Urinary bladder (tissue), 4 donors: ENCODE measurements around the gene SOAT2. TPM values are rescaled to one million over a fixed set of nuclear protein-coding genes. Genes with fewer than 3 reads are reported as not detected.

Experiments used
- DNase-seq: peaks from one replicate; pipeline ENCODE4 v3.0.0-alpha.2; 2015; ENCODE audit errors: extremely low spot score
- H3K27ac ChIP-seq: one replicate; pipeline ENCODE4 v1.5.1; 2013; ENCODE audit warnings: low read depth, mild to moderate bottlenecking, moderate library complexity
- H3K36me3 ChIP-seq: one replicate; pipeline ENCODE4 v1.6.1; 2013; ENCODE audit warnings: mild to moderate bottlenecking, moderate library complexity; ENCODE audit not compliant: insufficient read depth
- H3K4me1 ChIP-seq: one replicate; pipeline ENCODE4 v1.6.1; 2013; ENCODE audit warnings: mild to moderate bottlenecking, moderate library complexity; ENCODE audit not compliant: insufficient read depth
- H3K4me3 ChIP-seq: one replicate; pipeline ENCODE4 v1.5.1; 2013; ENCODE audit warnings: low read depth, low read length
- WGBS: extraction: QIAGEN DNeasy Blood & Tissue Kit; methylation state at CpG from one replicate; pipeline ENCODE4 v1.1.7; 2013; 5-methylcytosine and 5-hydroxymethylcytosine counted together
- polyA plus RNA-seq: library from polyadenylated mRNA; stranded (reverse); fragments of 200-250 nt; gene quantifications from one replicate; pipeline ENCODE4 v1.2.3, GENCODE V29; 2013
- total RNA-seq: library from RNA; depleted of rRNA; stranded (reverse); fragments of >200 nt; gene quantifications from one replicate; pipeline ENCODE4 v1.2.3, GENCODE V29; 2014
- donor health status: healthy with polysubstance abuse.
- donor health status: healthy.

SOAT2 gene
- total and polyA plus RNA-seq, 2 donors: 0.30 TPM; not detected in 1

DNA sequence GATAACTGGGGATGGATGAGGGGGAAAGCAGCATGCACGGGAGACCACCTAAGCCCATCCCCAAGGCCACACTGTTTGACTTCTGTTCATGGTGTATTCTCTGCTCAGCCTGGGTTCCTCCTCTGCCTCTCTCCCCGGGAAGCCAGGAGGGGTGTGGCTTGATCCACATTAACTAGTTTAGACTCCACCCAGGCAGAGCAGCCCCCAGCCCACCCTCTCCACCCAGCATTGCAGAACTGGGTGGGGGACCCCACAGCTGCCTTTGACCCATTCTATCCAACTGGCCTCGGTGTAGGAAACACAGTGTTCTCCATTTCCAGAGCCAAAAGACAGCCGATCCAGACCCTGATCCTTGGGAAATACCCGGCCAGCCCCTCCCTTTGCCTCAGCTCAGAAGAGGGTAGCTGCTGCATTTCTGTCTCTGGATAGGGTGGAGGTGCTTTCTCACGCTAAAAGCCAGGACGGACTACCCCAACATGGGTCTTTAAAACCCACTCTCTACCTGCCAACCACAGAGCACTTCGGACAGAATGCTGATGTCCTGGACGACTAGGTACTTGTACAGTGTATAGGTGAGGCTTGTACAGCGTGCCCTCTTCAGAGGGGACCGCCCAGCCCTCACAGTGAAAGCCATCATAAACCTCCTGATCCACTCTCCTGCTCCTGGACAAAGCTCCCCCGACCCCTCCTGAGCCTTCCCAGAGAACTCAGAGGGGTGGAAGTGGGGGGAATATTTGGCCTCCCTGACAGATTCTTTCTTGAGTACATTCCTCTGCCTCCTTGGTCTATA, 33.5 kb upstream of the SOAT2 start:
- Histone ChIP-seq H3K4me3 (no peak overlapping the region), H3K4me1 (peaks cover 2% of the 10 kb centered on the region), H3K36me3 (no peaks in the 10 kb centered on the region), H3K27ac (no peak overlapping the region)
- DNase-seq: no peak
- 60% methylated on average over 12 of the region's 12 CpGs for WGBS

DNA sequence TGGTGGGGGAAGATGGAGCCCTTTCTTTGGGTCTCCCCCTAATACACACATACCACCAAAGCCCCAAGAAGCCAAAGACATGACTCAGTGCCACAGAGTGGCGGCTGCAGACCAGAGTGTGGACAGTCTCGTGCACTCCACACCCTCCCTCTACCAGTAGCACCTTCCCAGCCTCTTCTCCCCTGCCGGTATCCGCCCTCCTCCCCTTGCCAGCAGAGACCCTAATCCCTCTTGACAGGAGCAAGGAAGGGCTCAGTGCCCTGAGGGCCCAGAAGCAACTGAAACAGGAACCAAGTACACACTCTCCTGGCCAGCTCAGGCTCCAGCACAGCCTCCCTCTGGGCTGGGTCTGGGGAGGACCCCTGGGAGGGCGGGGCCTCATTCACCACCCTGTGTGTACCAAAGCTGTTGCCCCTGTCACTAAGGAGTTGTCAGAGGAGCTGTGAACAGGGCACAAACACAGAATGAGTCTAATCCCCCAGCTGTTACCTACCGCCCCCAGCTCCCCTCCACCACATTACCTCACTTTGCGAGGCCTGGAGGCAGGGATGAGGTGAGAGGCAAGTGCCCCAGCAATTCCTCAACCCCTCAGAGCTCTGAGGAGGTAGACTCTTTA, 32.3 kb upstream of the SOAT2 start:
- Histone ChIP-seq H3K4me1 (peaks cover 2% of the 10 kb centered on the region), H3K4me3 (no peak overlapping the region), H3K36me3 (peaks cover 2% of the 10 kb centered on the region), H3K27ac (peak overlapping the region; percentile 48)
- WGBS: 76% methylated on average over 7 of the region's 7 CpGs
- DNase-seq: no peak

DNA sequence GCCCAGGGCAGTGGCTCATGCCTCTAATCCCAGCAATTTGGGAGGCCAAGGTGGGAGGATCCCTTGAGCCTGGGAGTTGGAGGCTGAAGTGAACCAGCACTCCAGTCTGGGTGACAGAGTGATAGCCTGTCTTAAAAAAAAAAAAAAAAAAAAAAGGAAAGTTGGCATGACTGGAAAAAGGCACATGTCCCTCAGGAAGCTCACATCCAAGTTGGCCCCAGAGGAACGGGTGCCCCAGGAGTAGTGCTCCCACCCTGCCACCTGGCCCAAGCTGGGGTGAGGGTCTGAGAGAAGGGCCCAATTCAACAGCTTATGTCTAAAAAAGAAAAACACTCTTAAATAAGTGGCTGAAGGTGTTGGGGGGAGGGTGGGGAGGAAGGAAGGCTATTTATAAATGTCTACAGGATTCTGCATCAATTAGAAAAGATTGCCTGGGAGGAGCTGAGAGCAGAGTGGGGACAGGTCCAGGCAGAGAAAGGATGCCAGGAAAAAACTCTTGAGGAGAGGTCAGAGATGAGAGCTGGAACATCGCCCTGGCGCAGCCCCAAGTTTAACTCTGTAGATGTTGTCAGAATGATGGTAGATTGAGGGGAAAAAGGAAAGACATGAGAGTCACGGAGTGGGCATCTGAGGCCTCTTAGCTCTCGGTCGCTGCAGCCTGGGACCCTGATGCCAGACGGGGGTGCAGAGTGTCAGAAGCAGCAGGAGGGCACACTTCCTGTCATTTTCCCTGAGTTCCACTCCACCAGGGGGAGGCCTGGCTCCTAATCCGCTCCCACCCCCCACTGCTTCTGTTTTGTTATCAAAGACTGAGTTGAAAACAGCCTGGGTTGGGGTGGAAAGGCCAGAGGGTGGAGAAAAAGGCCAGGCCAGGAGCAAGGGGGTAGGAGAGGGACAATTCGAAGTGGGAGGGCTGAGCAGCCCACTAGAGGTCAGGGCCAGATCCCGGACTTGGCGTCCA, 31.4 kb upstream of the SOAT2 start:
- DNase-seq: no peak
- WGBS: 31% methylated on average over 11 of the region's 11 CpGs
- H3K4me3 ChIP-seq: no peak overlapping the region
- H3K4me1 ChIP-seq: peaks cover 2% of the 10 kb centered on the region
- H3K27ac ChIP-seq: no peak overlapping the region
- H3K36me3 ChIP-seq: peaks cover 2% of the 10 kb centered on the region

DNA sequence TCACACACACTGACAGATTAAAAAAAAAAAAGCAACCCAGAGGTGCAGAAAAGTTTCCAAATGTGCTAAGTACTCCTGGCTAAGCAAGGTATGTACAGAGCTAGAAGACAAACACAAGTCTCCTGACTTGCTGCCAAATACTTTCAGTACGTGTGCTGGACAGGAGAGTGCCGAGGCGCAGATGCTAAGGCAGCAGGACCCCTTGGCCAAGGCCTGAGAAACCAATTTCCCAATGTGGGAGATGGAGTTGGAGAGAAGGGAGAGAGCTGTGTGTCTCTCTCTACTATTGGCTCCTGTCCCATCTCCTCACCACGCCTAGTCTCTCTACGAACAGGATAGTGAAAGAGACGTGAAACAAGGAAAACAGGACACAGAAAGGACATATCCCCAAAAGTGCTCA, 29.4 kb upstream of the SOAT2 start:
- no peak overlapping the region for H3K4me3 ChIP-seq
- 49% methylated on average over 6 of the region's 6 CpGs for WGBS
- DNase-seq: no peak
- H3K4me1 ChIP-seq: peaks cover 2% of the 10 kb centered on the region
- H3K36me3 ChIP-seq: peaks cover 2% of the 10 kb centered on the region
- H3K27ac ChIP-seq: no peak overlapping the region

DNA sequence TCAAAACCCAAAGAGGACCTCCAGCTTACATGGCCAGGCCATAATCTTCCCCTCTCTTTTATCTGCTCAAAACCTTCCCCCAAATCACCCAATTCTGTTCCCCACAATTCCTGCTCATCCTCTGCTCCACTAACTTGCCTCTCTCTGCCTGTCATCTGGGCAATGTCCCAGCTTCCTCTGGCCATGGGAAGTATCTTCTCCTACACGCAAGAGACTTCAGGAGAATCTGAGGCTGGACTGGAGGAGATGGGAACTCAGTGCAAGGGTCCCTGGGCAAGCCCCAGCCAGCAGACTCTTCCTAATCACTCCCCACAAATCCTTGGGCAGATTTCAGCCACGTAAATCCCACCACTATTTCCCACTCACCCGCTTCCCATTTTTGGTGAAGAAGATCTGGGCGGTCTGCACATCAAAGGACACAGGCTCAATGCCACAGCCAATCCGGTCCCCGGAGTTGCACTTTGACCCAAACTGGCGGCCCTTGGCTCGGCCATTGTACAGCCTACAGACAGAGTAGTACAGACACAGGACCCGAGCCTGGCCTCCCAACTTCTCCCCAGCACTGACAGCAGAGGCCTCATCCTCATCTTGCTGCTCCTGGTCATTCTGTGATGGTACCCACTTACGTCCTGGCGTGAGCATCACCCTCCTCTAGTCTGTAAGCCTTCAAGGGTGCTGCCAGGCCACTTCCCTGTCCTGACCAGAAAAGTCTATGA, 28.8 kb upstream of the SOAT2 start:
- H3K4me3 ChIP-seq: no peak overlapping the region
- H3K4me1 ChIP-seq: peaks cover 2% of the 10 kb centered on the region
- H3K36me3 ChIP-seq: peaks cover 2% of the 10 kb centered on the region
- no peak for DNase-seq
- WGBS: 89% methylated on average over 11 of the region's 11 CpGs
- no peak overlapping the region for H3K27ac ChIP-seq

DNA sequence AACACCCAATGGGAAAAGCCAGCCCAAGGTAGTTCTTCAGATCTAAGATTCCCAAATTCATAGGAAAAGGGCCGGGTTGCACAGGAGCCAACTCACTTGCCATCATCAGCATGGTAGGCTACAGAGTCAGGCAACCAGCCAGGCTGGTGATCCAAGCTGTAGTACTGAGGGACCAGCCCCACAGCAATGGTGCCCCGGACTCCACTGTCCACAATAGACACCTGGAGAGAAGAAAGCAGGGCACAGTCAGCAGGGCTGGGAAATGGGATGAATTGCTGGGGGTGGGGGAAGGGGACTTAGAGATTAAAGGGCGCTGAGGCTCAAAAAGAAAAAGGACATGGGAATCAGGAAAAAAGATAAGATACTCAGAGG, 28.3 kb upstream of the SOAT2 start:
- Histone ChIP-seq H3K27ac (no peak overlapping the region), H3K4me1 (peaks cover 2% of the 10 kb centered on the region), H3K36me3 (peaks cover 2% of the 10 kb centered on the region), H3K4me3 (no peak overlapping the region)
- DNase-seq: no peak
- WGBS: 92% methylated on average over 3 of the region's 3 CpGs

DNA sequence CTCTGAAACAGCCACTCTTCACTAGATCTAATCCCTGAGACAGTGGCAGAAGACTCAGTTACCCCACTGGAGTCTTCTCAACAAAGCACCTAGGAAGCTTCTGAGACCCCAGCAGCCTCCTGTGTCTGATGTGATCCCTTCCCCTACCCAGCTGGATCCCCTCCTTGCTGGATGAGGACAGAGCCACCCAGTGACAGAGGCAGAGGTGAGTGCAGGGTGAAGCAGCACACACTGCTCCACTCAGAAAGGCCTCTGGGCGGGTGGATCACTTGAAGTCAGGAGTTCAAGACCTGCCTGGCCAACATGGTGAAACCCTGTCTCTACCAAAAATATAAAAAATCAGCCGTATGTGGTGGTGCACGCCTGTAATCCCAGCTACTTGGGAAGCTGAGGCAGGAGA, 26.8 kb upstream of the SOAT2 start:
- peaks cover 2% of the 10 kb centered on the region for H3K4me1 ChIP-seq
- DNase-seq: no peak
- peaks cover 2% of the 10 kb centered on the region for H3K36me3 ChIP-seq
- no peak overlapping the region for H3K27ac ChIP-seq
- 94% methylated on average over 3 of the region's 3 CpGs for WGBS
- H3K4me3 ChIP-seq: no peak overlapping the region

DNA sequence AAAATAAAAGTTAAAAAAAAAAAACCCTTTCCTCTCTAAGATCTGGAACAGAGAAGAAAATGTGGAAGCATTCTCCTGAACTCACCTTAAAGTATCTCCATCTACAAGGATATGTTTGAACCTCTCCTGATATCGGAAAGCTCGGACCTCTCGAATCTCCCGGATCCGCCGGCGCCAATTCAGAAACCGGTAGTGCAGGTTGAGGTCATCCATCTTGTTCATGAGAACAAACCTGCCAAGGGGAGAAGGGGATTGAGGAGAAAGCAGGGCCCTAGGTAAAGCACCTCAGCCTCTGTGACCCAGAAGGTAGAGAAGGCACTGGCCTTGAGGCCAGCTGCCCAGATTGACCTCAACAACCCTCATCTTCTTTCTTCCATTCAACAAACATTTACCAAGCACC, 26.3 kb upstream of the SOAT2 start:
- Histone ChIP-seq H3K4me1 (no peaks in the 10 kb centered on the region), H3K36me3 (peaks cover 2% of the 10 kb centered on the region), H3K27ac (no peak overlapping the region), H3K4me3 (no peak overlapping the region)
- 95% methylated on average over 8 of the region's 8 CpGs for WGBS
- no peak for DNase-seq

DNA sequence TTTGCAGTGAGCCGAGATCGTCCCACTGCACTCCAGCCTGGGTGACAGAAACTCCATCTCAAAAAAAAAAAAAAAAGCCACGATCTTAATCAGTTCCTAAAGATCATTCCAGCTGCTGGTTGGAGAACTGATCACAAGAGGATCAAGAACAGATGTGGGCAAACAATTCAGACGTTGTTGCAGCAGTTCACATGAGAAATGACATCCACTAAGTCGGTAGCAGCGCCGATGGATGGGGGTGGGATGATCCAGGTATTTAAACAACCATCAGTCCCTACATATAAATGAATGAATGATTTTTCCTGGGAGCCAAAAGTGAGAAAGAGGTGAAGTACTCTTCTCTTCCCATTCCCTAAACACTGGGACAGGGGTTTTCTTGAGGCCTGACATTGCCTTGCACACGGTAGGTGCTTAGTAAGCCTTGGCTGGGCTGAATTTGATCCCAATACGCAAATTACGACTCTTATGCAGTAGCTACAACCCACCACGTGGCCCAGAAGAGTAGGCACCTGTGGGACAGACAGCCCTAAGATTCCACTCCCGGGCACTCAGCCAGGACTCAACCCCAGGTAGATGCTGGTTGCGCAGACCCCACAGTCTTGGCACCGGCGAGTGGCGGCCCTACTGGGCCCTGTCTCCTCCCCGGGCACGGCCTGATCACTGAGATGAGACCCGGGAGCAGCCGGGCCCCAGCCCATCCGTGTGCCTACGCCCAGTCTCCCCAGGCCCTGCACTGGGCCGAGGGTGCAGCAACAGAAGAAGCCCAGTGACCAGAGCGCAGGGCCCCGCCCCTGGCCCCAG, 24.7 kb upstream of the SOAT2 start:
- H3K4me3 ChIP-seq: peak overlapping the region; percentile 77
- H3K36me3 ChIP-seq: peaks cover 2% of the 10 kb centered on the region
- no peak for DNase-seq
- peak overlapping the region; percentile 68 for H3K27ac ChIP-seq
- WGBS: 16% methylated on average over 25 of the region's 25 CpGs
- H3K4me1 ChIP-seq: no peaks in the 10 kb centered on the region

DNA sequence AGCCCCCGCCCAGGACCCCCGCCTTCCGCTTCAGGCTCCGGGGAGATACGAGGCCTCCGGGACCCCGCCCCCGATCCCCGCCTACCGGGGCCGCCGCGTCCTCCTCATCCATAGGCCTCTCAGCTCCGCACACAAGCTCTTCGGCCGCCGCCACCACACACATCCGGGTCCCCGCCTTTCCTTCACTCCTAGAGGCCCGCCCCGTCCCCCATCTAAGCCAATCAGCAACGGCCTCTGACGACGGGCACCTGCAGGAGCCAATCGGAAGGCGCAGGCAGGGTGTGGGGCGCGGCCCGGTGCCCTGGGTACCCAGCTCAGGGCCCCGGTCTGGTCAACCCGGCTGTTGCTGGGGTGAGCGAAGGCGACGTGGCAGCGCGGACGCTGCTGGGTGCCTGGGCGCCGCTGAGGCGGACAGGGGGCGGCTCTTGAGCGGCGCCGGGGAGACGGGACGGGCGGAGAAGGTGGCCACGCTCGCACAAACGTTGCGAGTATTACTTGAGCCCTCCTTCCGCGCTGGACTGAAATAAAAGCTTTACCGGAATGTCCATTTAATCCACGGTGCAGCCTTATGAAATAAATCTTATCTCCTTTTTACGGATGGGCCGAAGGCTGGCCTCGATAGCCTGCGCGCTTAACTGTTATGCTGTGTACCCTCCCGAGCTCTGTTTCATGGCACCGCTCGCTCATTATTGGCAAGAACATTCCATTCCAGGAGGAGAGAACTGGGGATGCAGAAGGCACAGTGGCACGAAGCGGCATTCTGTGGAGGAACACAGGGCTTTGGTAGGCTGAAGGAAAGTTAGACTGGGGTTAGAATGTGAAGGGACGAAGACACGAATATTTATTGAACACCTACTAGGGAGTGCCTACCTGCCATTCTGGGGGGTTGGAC, 23.8 kb upstream of the SOAT2 start, which contains the start of gene SPRYD3:
SPRYD3 (minus strand) TSS at position 165 of the 892 bp plus-strand sequence; CDS start at position 108, 57 bp downstream.
- H3K36me3 ChIP-seq: peaks cover 2% of the 10 kb centered on the region
- 1% methylated on average over 67 of the region's 67 CpGs for WGBS
- peak within 1 kb of the TSS; percentile 92 for H3K27ac ChIP-seq
- peak; percentile 95 for DNase-seq
- H3K4me1 ChIP-seq: no peaks in the 10 kb centered on the region
- peak within 1 kb of the TSS; percentile 77 for H3K4me3 ChIP-seq

DNA sequence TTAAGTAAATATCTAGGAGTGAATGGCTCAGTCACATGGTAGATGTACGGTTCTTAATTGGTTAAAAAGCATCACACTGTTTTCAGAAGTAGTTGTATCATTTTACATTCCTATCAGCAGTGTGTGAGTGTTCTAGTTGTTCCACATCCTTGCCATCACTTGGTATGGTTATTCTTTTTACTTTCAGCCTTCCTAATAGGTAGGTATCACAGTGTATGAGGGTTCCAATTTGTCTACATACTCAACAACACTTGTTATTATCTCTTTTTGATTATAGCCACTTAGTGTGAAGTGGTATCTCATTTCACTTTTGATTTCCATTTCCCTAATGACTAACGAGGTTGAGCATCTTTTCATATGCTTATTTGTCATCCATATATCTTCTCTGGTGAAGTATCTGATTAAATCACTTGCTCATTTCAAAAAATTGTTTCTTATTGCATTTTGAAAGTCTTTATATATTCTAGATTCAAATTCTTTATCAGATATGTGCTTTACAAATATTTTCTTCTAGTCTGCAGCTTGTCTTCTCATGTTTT, 20.6 kb upstream of the SOAT2 start:
- no peak for DNase-seq
- no peaks in the 10 kb centered on the region for H3K4me1 ChIP-seq
- 78% methylated on average over 2 of the region's 2 CpGs for WGBS
- H3K4me3 ChIP-seq: no peak overlapping the region
- H3K27ac ChIP-seq: no peak overlapping the region
- H3K36me3 ChIP-seq: no peaks in the 10 kb centered on the region
